ENCODE data around the gene LGALS7. TPM values are rescaled to one million over a fixed set of nuclear protein-coding genes. Genes with fewer than 3 reads are reported as not detected.
"Not testable (repeated sequence)": the region's sequence is repeated elsewhere in the genome, so short reads cannot be mapped to it uniquely, and the experiment has no call there.

Gene LGALS7
- total and polyA plus RNA-seq, 2 of the 4 experiments (the other 2 are of a cell fraction), result not detected

DNA sequence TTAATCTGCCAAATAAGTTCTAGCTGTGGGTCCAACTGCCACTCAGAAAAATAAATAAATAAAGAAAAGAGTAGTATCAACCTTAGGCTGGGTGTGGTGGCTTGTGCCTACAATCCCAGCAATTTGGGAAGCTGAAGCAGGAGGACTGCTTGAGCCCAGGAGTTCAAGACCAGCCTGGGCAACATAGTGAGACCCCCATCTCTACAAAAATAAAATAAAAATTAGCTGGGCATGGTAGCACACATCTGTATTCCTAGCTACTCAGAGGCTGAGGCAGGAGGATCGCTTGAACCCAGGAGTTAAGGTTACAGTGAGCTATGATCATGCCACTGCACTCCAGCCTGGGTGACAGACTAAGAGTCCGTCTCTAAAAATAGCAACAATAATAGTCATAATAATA lies 40.6 kb upstream of the LGALS7 start:
- BruUV-seq (replicated peaks); CTCF ChIA-PET; H4K5ac ChIP-seq (ENCODE audit: low read depth, low read length); H3K27me3 ChIP-seq (ENCODE audit: control insufficient read depth, insufficient read depth, low read length); H3K4me2 ChIP-seq (ENCODE audit: low read depth, low read length); intact Hi-C loops (cut with micrococcal nuclease); H3K27ac ChIP-seq (ENCODE audit: insufficient read depth, low read length); H2BK15ac ChIP-seq (ENCODE audit: low read depth, low read length); H2BK20ac ChIP-seq (ENCODE audit: low read depth, low read length); H3K9me3 ChIP-seq (ENCODE audit: control insufficient read depth, insufficient read depth, low read length); POLR2A ChIA-PET (ENCODE audit: unreplicated experiment); H4K20me1 ChIP-seq (ENCODE audit: insufficient read depth, low read length); H3K9ac ChIP-seq (ENCODE audit: low read depth, low read length); H3K56ac ChIP-seq (ENCODE audit: extremely low read depth, insufficient read depth, low read length); H2AK9ac ChIP-seq (replicated peaks; ENCODE audit: low read depth, low read length, poor library complexity); ATAC-seq (ENCODE audit: low read depth); H3K9me1 ChIP-seq (ENCODE audit: insufficient read depth, low read length); H3K14ac ChIP-seq (replicated peaks; ENCODE audit: low read depth, low read length); H3K79me1 ChIP-seq (ENCODE audit: low read depth in 1 of 2, low read length in 2 of 2); H2BK120ac ChIP-seq (ENCODE audit: low read depth, low read length); H4K91ac ChIP-seq (ENCODE audit: insufficient read depth, low read depth, low read length); H4K8ac ChIP-seq (ENCODE audit: low read depth in 2 of 2, low read length in 2 of 2); dilution Hi-C loops (cut with HindIII; ENCODE audit: low sequenced_read_pairs, unreplicated experiment); H3K4me1 ChIP-seq (ENCODE audit: control insufficient read depth, insufficient read depth, low read length); H3K18ac ChIP-seq (ENCODE audit: low read depth, low read length); in situ Hi-C loops (cut with MboI; ENCODE audit: low sequenced_read_pairs); H3K4me3 ChIP-seq (ENCODE audit: insufficient read depth, low read depth, low read length); H3K23ac ChIP-seq (ENCODE audit: low read depth, low read length); H2AFZ ChIP-seq (replicated peaks; ENCODE audit: low read length, poor library complexity); H3K4ac ChIP-seq (ENCODE audit: low read depth, low read length); H2AK5ac ChIP-seq (ENCODE audit: low read depth, low read length); H2BK5ac ChIP-seq (ENCODE audit: low read depth, low read length, poor library complexity, severe bottlenecking); DNase-seq: not testable (repeated sequence)
- peaks cover 28% of the 10 kb centered on the region for H3K36me3 ChIP-seq (ENCODE audit: control insufficient read depth, insufficient read depth, low read length)
- WGBS, 2 experiments (ENCODE audit: extremely low coverage in 2 of 2, insufficient read length in 1 of 2), result no CpG with 5 or more reads among the region's 2 CpGs
